IMR-90 (cell line): ENCODE measurements around the gene SNRPE. TPM values are rescaled to one million over a fixed set of nuclear protein-coding genes. Genes with fewer than 3 reads are reported as not detected.

ENCODE experiments used
- ATAC-seq: fragments of 200-7000 bp; cut with Tn5 transposase; 2 replicates; pipeline ENCODE4 v1.9.1; 2020; ENCODE audit warnings: low read depth, mild to moderate bottlenecking, moderate library complexity
- BruUV-seq: library from RNA; stranded (reverse); fragments of 400-500 nt; replicated peaks from 2 replicates; lab custom pipeline; 2021; lab: Mats Ljungman, UMichigan
- CTCF ChIA-PET: fragments of 300-600 bp; formaldehyde crosslinking; extraction: SDS; loops from one replicate; lab custom pipeline; 2021; ENCODE audit warnings: antibody characterized with exemption; lab: Yijun Ruan, JAX
- POLR2A ChIA-PET: fragments of 300-600 bp; sonication (Branson Sonifier 250); formaldehyde crosslinking; loops from one replicate; lab custom pipeline; 2022; ENCODE audit warnings: antibody characterized with exemption; ENCODE audit not compliant: unreplicated experiment; lab: Charles Lee
- DNase-seq: peaks from one replicate; pipeline ENCODE4 v3.0.0; 2013
- H2AFZ ChIP-seq: replicated peaks from 2 replicates; pipeline ENCODE3; 2013; ENCODE audit warnings: low read length, mild to moderate bottlenecking; ENCODE audit not compliant: poor library complexity
- H2AK5ac ChIP-seq: 2 replicates; pipeline ENCODE4 v1.6.1; 2013; ENCODE audit warnings: low read depth, low read length, inconsistent platforms
- H2AK9ac ChIP-seq: replicated peaks from 2 replicates; pipeline ENCODE3; 2013; ENCODE audit warnings: mild to moderate bottlenecking, low read depth, low read length, moderate library complexity; ENCODE audit not compliant: poor library complexity
- H2BK120ac ChIP-seq: 2 replicates; pipeline ENCODE4 v1.6.1; 2013; ENCODE audit warnings: low read depth, low read length, inconsistent platforms
- H2BK15ac ChIP-seq: 3 replicates; pipeline ENCODE4 v1.6.1; 2013; ENCODE audit warnings: low read depth, low read length, inconsistent platforms
- H2BK20ac ChIP-seq: 2 replicates; pipeline ENCODE4 v1.6.1; 2013; ENCODE audit warnings: low read depth, mild to moderate bottlenecking, inconsistent platforms, low read length, moderate library complexity
- H2BK5ac ChIP-seq: 2 replicates; pipeline ENCODE4 v1.6.1; 2013; ENCODE audit warnings: mild to moderate bottlenecking, low read depth, low read length, inconsistent platforms; ENCODE audit not compliant: poor library complexity, severe bottlenecking
- H3K14ac ChIP-seq: replicated peaks from 2 replicates; pipeline ENCODE4 v1.6.1; 2013; ENCODE audit warnings: low read depth, low read length, inconsistent platforms
- H3K18ac ChIP-seq: 2 replicates; pipeline ENCODE4 v1.6.1; 2013; ENCODE audit warnings: low read depth, low read length, control low read depth
- H3K23ac ChIP-seq: 2 replicates; pipeline ENCODE4 v1.6.1; 2013; ENCODE audit warnings: low read depth, low read length, inconsistent platforms
- H3K27ac ChIP-seq: 2 replicates; pipeline ENCODE4 v1.5.1; 2013; ENCODE audit warnings: mild to moderate bottlenecking, control low read depth, low read length; ENCODE audit not compliant: insufficient read depth
- H3K27me3 ChIP-seq: 2 replicates; pipeline ENCODE4 v1.6.1; 2013; ENCODE audit warnings: low read length; ENCODE audit not compliant: control insufficient read depth, insufficient read depth
- H3K36me3 ChIP-seq: 2 replicates; pipeline ENCODE4 v1.6.1; 2013; ENCODE audit warnings: low read length, mixed read lengths; ENCODE audit not compliant: control insufficient read depth, insufficient read depth
- H3K4ac ChIP-seq: 2 replicates; pipeline ENCODE4 v1.6.1; 2013; ENCODE audit warnings: low read depth, low read length, inconsistent platforms
- H3K4me1 ChIP-seq: 2 replicates; pipeline ENCODE4 v1.6.1; 2013; ENCODE audit warnings: low read length, mixed read lengths; ENCODE audit not compliant: control insufficient read depth, insufficient read depth
- H3K4me2 ChIP-seq: 2 replicates; pipeline ENCODE4 v1.6.1; 2013; ENCODE audit warnings: low read depth, mild to moderate bottlenecking, control low read depth, low read length, moderate library complexity
- H3K4me3 ChIP-seq: 2 replicates; pipeline ENCODE4 v1.5.1; 2013; ENCODE audit warnings: low read depth, mild to moderate bottlenecking, control low read depth, low read length, moderate library complexity; ENCODE audit not compliant: insufficient read depth
- H3K56ac ChIP-seq: 2 replicates; pipeline ENCODE4 v1.6.1; 2013; ENCODE audit warnings: low read length, inconsistent platforms; ENCODE audit not compliant: insufficient read depth; ENCODE audit errors: extremely low read depth
- H3K79me1 ChIP-seq, 2 experiments: 2 replicates each; pipeline ENCODE4 v1.6.1; 2013; ENCODE audit warnings: low read length in 2 of 2, inconsistent platforms in 1 of 2, low read depth in 1 of 2
- H3K9ac ChIP-seq: 2 replicates; pipeline ENCODE4 v1.6.1; 2013; ENCODE audit warnings: low read depth, low read length, control low read depth
- H3K9me1 ChIP-seq: 2 replicates; pipeline ENCODE4 v1.6.1; 2013; ENCODE audit warnings: low read length, inconsistent platforms; ENCODE audit not compliant: insufficient read depth
- H3K9me3 ChIP-seq: 2 replicates; pipeline ENCODE4 v1.6.1; 2013; ENCODE audit warnings: low read length; ENCODE audit not compliant: control insufficient read depth, insufficient read depth
- H4K20me1 ChIP-seq: 2 replicates; pipeline ENCODE4 v1.6.1; 2013; ENCODE audit warnings: low read length, inconsistent platforms; ENCODE audit not compliant: insufficient read depth
- H4K5ac ChIP-seq: 2 replicates; pipeline ENCODE4 v1.6.1; 2013; ENCODE audit warnings: mild to moderate bottlenecking, low read depth, low read length, control low read depth
- H4K8ac ChIP-seq, 2 experiments: 2 replicates each; pipeline ENCODE4 v1.6.1; 2013; ENCODE audit warnings: low read depth in 2 of 2, low read length in 2 of 2, control low read depth in 1 of 2, inconsistent platforms in 1 of 2
- H4K91ac ChIP-seq: 2 replicates; pipeline ENCODE4 v1.6.1; 2013; ENCODE audit warnings: low read depth, low read length, inconsistent platforms; ENCODE audit not compliant: insufficient read depth
- BHLHE40 ChIP-seq: fragments of 150-350 bp; IDR thresholded peaks from 2 replicates; pipeline ENCODE4 v1.6.1; 2016; ENCODE audit warnings: mild to moderate bottlenecking, low read depth, low read length
- CEBPB ChIP-seq: IDR thresholded peaks from 2 replicates; pipeline ENCODE4 v1.6.1; 2012; ENCODE audit warnings: low read depth, low read length, improper control_type of control experiment
- CTCF ChIP-seq: conservative IDR thresholded peaks from 2 replicates; pipeline ENCODE4 v1.5.1; 2012; ENCODE audit warnings: mild to moderate bottlenecking, low read depth, low read length, improper control_type of control experiment
- ELK1 ChIP-seq: fragments of 150-350 bp; IDR thresholded peaks from 2 replicates; pipeline ENCODE4 v1.6.1; 2016; ENCODE audit warnings: low read depth, mild to moderate bottlenecking, low read length, moderate library complexity, borderline replicate concordance
- FOS ChIP-seq: fragments of 150-350 bp; IDR thresholded peaks from 2 replicates; pipeline ENCODE4 v1.6.1; 2016; ENCODE audit warnings: low read depth, low read length
- MAFK ChIP-seq: IDR thresholded peaks from 2 replicates; pipeline ENCODE4 v1.6.1; 2012; ENCODE audit warnings: low read depth, low read length, improper control_type of control experiment
- MAZ ChIP-seq: IDR thresholded peaks from 2 replicates; pipeline ENCODE4 v1.6.1; 2012; ENCODE audit warnings: low read depth, mild to moderate bottlenecking, low read length, improper control_type of control experiment, moderate library complexity, borderline replicate concordance
- NFE2L2 ChIP-seq: fragments of 150-350 bp; IDR thresholded peaks from 2 replicates; pipeline ENCODE4 v1.6.1; 2016; ENCODE audit warnings: low read depth, mild to moderate bottlenecking, low read length
- RCOR1 ChIP-seq: IDR thresholded peaks from 2 replicates; pipeline ENCODE4 v1.6.1; 2012; ENCODE audit warnings: mild to moderate bottlenecking, low read length, improper control_type of control experiment; ENCODE audit not compliant: insufficient replicate concordance
- SMC3 ChIP-seq: fragments of 150-350 bp; IDR thresholded peaks from 2 replicates; pipeline ENCODE4 v1.6.1; 2016; ENCODE audit warnings: low read depth, mild to moderate bottlenecking, antibody characterized with exemption, low read length, moderate library complexity
- USF2 ChIP-seq: fragments of 150-350 bp; IDR thresholded peaks from 2 replicates; pipeline ENCODE4 v1.6.1; 2017; ENCODE audit warnings: mild to moderate bottlenecking, antibody characterized with exemption, low read length, low read depth
- WGBS, 2 experiments: methylation state at CpG; one replicate each; pipeline versions ENCODE4 v1.1.5 to v1.1.7; 2013; ENCODE audit warnings: missing lambda C conversion rate in 2 of 2; ENCODE audit not compliant: insufficient read length in 1 of 2; ENCODE audit errors: extremely low coverage in 2 of 2; 5-methylcytosine and 5-hydroxymethylcytosine counted together
- dilution Hi-C: fragments of 300-500 bp; cut with HindIII; formaldehyde crosslinking; loops from one replicate; pipeline ENCODE4 v1.14.3; 2018; ENCODE audit warnings: low sequenced_read_pairs; ENCODE audit not compliant: unreplicated experiment
- in situ Hi-C: fragments of 300-500 bp; cut with MboI; formaldehyde crosslinking; loops from 3 replicates; pipeline ENCODE4 v1.14.3; 2019; ENCODE audit warnings: low sequenced_read_pairs, inconsistent platforms, mixed read lengths
- intact Hi-C: fragments of 100-400 bp; cut with micrococcal nuclease; formaldehyde crosslinking; loops from 2 replicates; pipeline ENCODE4 v1.10.0; 2022
- polyA plus RNA-seq, 3 experiments: library from polyadenylated mRNA; depleted of rRNA; stranded (reverse); fragments of >200 nt; gene quantifications; 2 replicates each; pipeline ENCODE4 v1.2.3, GENCODE V29; 2012; ENCODE audit warnings: low replicate concordance in 1 of 3
- total RNA-seq: library from RNA; depleted of rRNA; stranded (reverse); fragments of >200 nt; gene quantifications from 2 replicates; pipeline ENCODE4 v1.2.3, GENCODE V29; 2012

SNRPE gene
- total and polyA plus RNA-seq, 2 of the 4 experiments (the other 2 are of a cell fraction): 43.6 to 219 TPM

GRCh38 chr1:203901581-203901980 is 40.2 kb downstream of the SNRPE start (continued):
- no peak for TF ChIP-seq USF2
- TF ChIP-seq FOS: no peak

GRCh38 chr1:203905275-203905674 is 43.9 kb downstream of the SNRPE start:
- H2BK5ac ChIP-seq: no peak overlapping the region
- H4K91ac ChIP-seq: no peak overlapping the region
- no peak for DNase-seq
- H3K4me3 ChIP-seq: no peak overlapping the region
- no CpG with 5 or more reads among the region's 4 CpGs for WGBS, 2 experiments
- no peaks in the 10 kb centered on the region for H3K36me3 ChIP-seq
- no peak overlapping the region for H4K8ac ChIP-seq
- H3K9ac ChIP-seq: no peak overlapping the region
- peak overlapping the region; percentile 51; the same call in 1 of the 2 replicates for H2AK5ac ChIP-seq
- peaks cover 3% of the 10 kb centered on the region; the same call in 1 of the 2 replicates for H3K9me1 ChIP-seq
- no peaks in the 10 kb centered on the region for H3K9me3 ChIP-seq
- H3K18ac ChIP-seq: no peak overlapping the region; the same call in 1 of the 2 replicates
- ATAC-seq: no peak
- H2AK9ac ChIP-seq: no peak overlapping the region
- dilution Hi-C loops: no loop called here
- H3K27me3 ChIP-seq: no peaks in the 10 kb centered on the region
- ChIA-PET POLR2A (no interaction called here), CTCF (interaction anchor here (0.8 kb wide), 1 partner anchor 33 kb away, joined by 4 read pairs; no protein-coding TSS in a partner anchor)
- H2BK15ac ChIP-seq: no peak overlapping the region; the same call in 2 of the 3 replicates
- no peak overlapping the region for H3K23ac ChIP-seq
- in situ Hi-C loops: no loop called here
- no TSS peak for BruUV-seq
- H3K27ac ChIP-seq: no peak overlapping the region
- H2BK120ac ChIP-seq: peak overlapping the region; percentile 11; the same call in 1 of the 2 replicates
- H3K56ac ChIP-seq: no peak overlapping the region
- H4K20me1 ChIP-seq: no peaks in the 10 kb centered on the region
- H3K14ac ChIP-seq: no peak overlapping the region
- 0 out of 2 replicates have a peak overlapping the region, but pooled peaks have one; percentile 9 for H2BK20ac ChIP-seq
- intact Hi-C loops: no loop called here
- H3K4me2 ChIP-seq: no peak overlapping the region
- H2AFZ ChIP-seq: no peak overlapping the region
- H3K79me1 ChIP-seq: no peaks in the 10 kb centered on the region
- no peak overlapping the region for H4K5ac ChIP-seq
- H3K4me1 ChIP-seq: no peaks in the 10 kb centered on the region; the same call in 1 of the 2 replicates
- no peak overlapping the region for H3K4ac ChIP-seq
- no peak for TF ChIP-seq MAZ
- TF ChIP-seq NFE2L2: no peak
- TF ChIP-seq RCOR1: no peak
- no peak for TF ChIP-seq SMC3
- no peak for TF ChIP-seq FOS
- TF ChIP-seq MAFK: no peak
- TF ChIP-seq CEBPB: no peak
- no peak for TF ChIP-seq CTCF
- TF ChIP-seq USF2: no peak
- no peak for TF ChIP-seq BHLHE40
- TF ChIP-seq ELK1: no peak
